A549 (cell line): ENCODE data around the gene SYNJ1. TPM values are rescaled to one million over a fixed set of nuclear protein-coding genes. Genes with fewer than 3 reads are reported as not detected.

Experiments
- ATAC-seq, 2 experiments: fragments of 200-7000 bp in 1 of 2; fragments of >200 bp in 1 of 2; cut with Nextera tagmentation in 1 of 2; cut with Tn5 transposase in 1 of 2; 3 replicates each; pipeline versions ENCODE4 v1.8.0 to v1.9.1; 2018 to 2020; ENCODE audit warnings: mild to moderate bottlenecking in 1 of 2, moderate library complexity in 1 of 2
- CTCF ChIA-PET: fragments of 300-600 bp; sonication (Branson Sonifier 250); formaldehyde crosslinking; extraction: SDS; loops from one replicate; lab custom pipeline; 2021; ENCODE audit warnings: antibody characterized with exemption, inconsistent platforms; lab: Yijun Ruan, JAX
- POLR2A ChIA-PET: fragments of 350-600 bp; formaldehyde crosslinking; extraction: SDS; loops from one replicate; lab custom pipeline; 2021; ENCODE audit warnings: antibody characterized with exemption, inconsistent platforms; lab: Yijun Ruan, JAX
- DNase-seq, 2 experiments: peaks; one replicate each; pipeline versions ENCODE4 v3.0.0 to v3.0.0-alpha.2; 2011 to 2016; ENCODE audit warnings: low read depth in 1 of 2, low spot score in 1 of 2
- FAIRE-seq: peaks from 2 replicates; lab custom pipeline; 2011; peaks lifted over from hg19 to GRCh38; lab: Jason Lieb, UNC
- H3K27ac ChIP-seq, 2 experiments: fragments of >200 bp; sonication (Bioruptor Twin); formaldehyde crosslinking; 3 replicates each; pipeline ENCODE4 v1.5.1; 2016 to 2017
- H3K4me1 ChIP-seq: fragments of >200 bp; sonication (Bioruptor Twin); formaldehyde crosslinking; 3 replicates; pipeline ENCODE4 v1.6.1; 2016
- H3K4me2 ChIP-seq: fragments of >200 bp; sonication (Bioruptor Twin); formaldehyde crosslinking; 3 replicates; pipeline ENCODE4 v1.6.1; 2016
- H3K4me3 ChIP-seq: fragments of >200 bp; sonication (Bioruptor Twin); formaldehyde crosslinking; 3 replicates; pipeline ENCODE4 v1.5.1; 2016
- H3K9me3 ChIP-seq: fragments of >200 bp; sonication (Bioruptor Twin); formaldehyde crosslinking; 3 replicates; pipeline ENCODE4 v1.6.1; 2016
- CHD4 ChIP-seq: fragments of 200-600 bp; sonication (generic); IDR thresholded peaks from 2 replicates; pipeline ENCODE4 v1.6.1; 2016; ENCODE audit warnings: antibody characterized with exemption, mild to moderate bottlenecking, borderline replicate concordance
- EHF ChIP-seq: fragments of 250-450 bp; sonication (Bioruptor Pico); IDR thresholded peaks from 2 replicates; pipeline ENCODE4 v1.5.0; 2020; ENCODE audit warnings: mild to moderate bottlenecking
- EP300 ChIP-seq, 2 experiments: fragments of >200 bp; sonication (Bioruptor Twin); formaldehyde crosslinking; IDR thresholded peaks; 2 replicates in 1 of 2; 3 replicates in 1 of 2; pipeline ENCODE4 v1.6.1; 2016 to 2017
- GATA3 ChIP-seq: IDR thresholded peaks from 2 replicates; pipeline ENCODE4 v1.6.1; 2012; ENCODE audit warnings: borderline replicate concordance
- HEYL ChIP-seq: fragments of 250-450 bp; sonication (Bioruptor Pico); IDR thresholded peaks from 2 replicates; pipeline ENCODE4 v1.8.0; 2021; ENCODE audit warnings: mild to moderate bottlenecking, moderate library complexity
- HOXA7 ChIP-seq: fragments of 250-450 bp; sonication (Bioruptor Pico); IDR thresholded peaks from 2 replicates; pipeline ENCODE4 v1.5.0; 2020; ENCODE audit warnings: mild to moderate bottlenecking, moderate library complexity
- HOXB13 ChIP-seq: fragments of 250-450 bp; sonication (Bioruptor Pico); IDR thresholded peaks from 2 replicates; pipeline ENCODE4 v1.5.0; 2020; ENCODE audit warnings: low read depth, mild to moderate bottlenecking, moderate library complexity
- JUNB ChIP-seq: fragments of >200 bp; sonication (Bioruptor Twin); formaldehyde crosslinking; IDR thresholded peaks from 2 replicates; pipeline ENCODE4 v1.6.1; 2016
- KDM1A ChIP-seq: fragments of 200-600 bp; sonication (generic); IDR thresholded peaks from 2 replicates; pipeline ENCODE4 v1.6.1; 2016; ENCODE audit warnings: low read depth, mild to moderate bottlenecking
- MYC ChIP-seq: IDR thresholded peaks from 2 replicates; pipeline ENCODE4 v1.6.1; 2012; ENCODE audit warnings: mild to moderate bottlenecking, inconsistent platforms, low read length, improper control_type of control experiment, borderline replicate concordance
- NPAS2 ChIP-seq: fragments of 250-450 bp; sonication (Bioruptor Pico); IDR thresholded peaks from 2 replicates; pipeline ENCODE4 v1.8.0; 2022; ENCODE audit warnings: mild to moderate bottlenecking, moderate library complexity, borderline replicate concordance
- RAD21 ChIP-seq, 2 experiments: fragments of >200 bp in 1 of 2; sonication (Bioruptor Twin) in 1 of 2; formaldehyde crosslinking in 1 of 2; IDR thresholded peaks in 1 of 2; conservative IDR thresholded peaks in 1 of 2; 2 replicates in 1 of 2; 3 replicates in 1 of 2; pipeline ENCODE4 v1.6.1; 2012 to 2018; ENCODE audit warnings: inconsistent platforms in 1 of 2
- SMC3 ChIP-seq: fragments of >200 bp; sonication (Bioruptor Twin); formaldehyde crosslinking; IDR thresholded peaks from 3 replicates; pipeline ENCODE4 v1.6.1; 2018; ENCODE audit warnings: inconsistent platforms
- TFCP2L1 ChIP-seq: fragments of 250-450 bp; sonication (Bioruptor Pico); IDR thresholded peaks from 2 replicates; pipeline ENCODE4 v1.5.0; 2021; ENCODE audit warnings: mild to moderate bottlenecking
- ZC3H11A ChIP-seq: fragments of 450-650 bp; IDR thresholded peaks from 2 replicates; pipeline ENCODE4 v1.6.1; 2014; ENCODE audit warnings: antibody characterized with exemption, mild to moderate bottlenecking
- ZFP36 ChIP-seq: fragments of 450-650 bp; IDR thresholded peaks from 2 replicates; pipeline ENCODE4 v1.6.1; 2014; ENCODE audit warnings: borderline replicate concordance; ENCODE audit not compliant: partially characterized antibody
- ZNF302 ChIP-seq: fragments of 250-450 bp; sonication (Bioruptor Pico); IDR thresholded peaks from 2 replicates; pipeline ENCODE4 v1.9.0; 2021; ENCODE audit warnings: inconsistent platforms, mild to moderate bottlenecking, moderate library complexity
- ZSCAN20 ChIP-seq: fragments of 250-450 bp; sonication (Bioruptor Pico); IDR thresholded peaks from 2 replicates; pipeline ENCODE4 v1.8.0; 2022; ENCODE audit warnings: mild to moderate bottlenecking, moderate library complexity
- WGBS: methylation state at CpG from one replicate; pipeline ENCODE4 v1.1.6; 2017; ENCODE audit errors: missing lambda C conversion rate; 5-methylcytosine and 5-hydroxymethylcytosine counted together
- polyA plus RNA-seq, 4 experiments: library from polyadenylated mRNA; depleted of rRNA in 3 of 4; stranded (reverse); fragments of >200 nt; fragmentation: RNase III in 1 of 4; extraction: RNeasy Plus Mini Kit Qiagen cat#74134 plus additional on column Dnase treatment in 1 of 4; gene quantifications; 2 replicates in 3 of 4; 3 replicates in 1 of 4; pipeline ENCODE4 v1.2.3, GENCODE V29; 2011 to 2017
- TF ChIP-seq, protein P1 (sequence below): fragments of >200 bp; sonication (Bioruptor Twin); formaldehyde crosslinking; IDR thresholded peaks from 3 replicates; pipeline ENCODE4 v1.5.1; 2016
- TF ChIP-seq, protein P2 (sequence below): fragments of >200 bp; sonication (Bioruptor Twin); formaldehyde crosslinking; IDR thresholded peaks from 2 replicates; pipeline ENCODE4 v1.6.1; 2016

The SYNJ1 gene
- polyA plus RNA-seq, 2 of the 4 experiments (the other 2 are of a cell fraction): 2.3 to 3.8 TPM

GRCh38 chr21:32653326-32653901 lies 74.4 kb downstream of the SYNJ1 start:
- 73% methylated on average over 2 of the region's 2 CpGs for WGBS
- H3K27ac ChIP-seq: no peak overlapping the region
- H3K9me3 ChIP-seq: no peaks in the 10 kb centered on the region
- DNase-seq: peak; percentile 9 to 19
- no peak for FAIRE-seq
- no peak overlapping the region for H3K4me3 ChIP-seq
- no peak overlapping the region for H3K4me2 ChIP-seq
- CTCF ChIA-PET: interaction anchor here (0.5 to 1.4 kb wide), 7 partner anchors 9 to 884 kb away, joined by 3 to 5 read pairs (median 4); no protein-coding TSS in a partner anchor
- TF ChIP-seq, protein P1, sequence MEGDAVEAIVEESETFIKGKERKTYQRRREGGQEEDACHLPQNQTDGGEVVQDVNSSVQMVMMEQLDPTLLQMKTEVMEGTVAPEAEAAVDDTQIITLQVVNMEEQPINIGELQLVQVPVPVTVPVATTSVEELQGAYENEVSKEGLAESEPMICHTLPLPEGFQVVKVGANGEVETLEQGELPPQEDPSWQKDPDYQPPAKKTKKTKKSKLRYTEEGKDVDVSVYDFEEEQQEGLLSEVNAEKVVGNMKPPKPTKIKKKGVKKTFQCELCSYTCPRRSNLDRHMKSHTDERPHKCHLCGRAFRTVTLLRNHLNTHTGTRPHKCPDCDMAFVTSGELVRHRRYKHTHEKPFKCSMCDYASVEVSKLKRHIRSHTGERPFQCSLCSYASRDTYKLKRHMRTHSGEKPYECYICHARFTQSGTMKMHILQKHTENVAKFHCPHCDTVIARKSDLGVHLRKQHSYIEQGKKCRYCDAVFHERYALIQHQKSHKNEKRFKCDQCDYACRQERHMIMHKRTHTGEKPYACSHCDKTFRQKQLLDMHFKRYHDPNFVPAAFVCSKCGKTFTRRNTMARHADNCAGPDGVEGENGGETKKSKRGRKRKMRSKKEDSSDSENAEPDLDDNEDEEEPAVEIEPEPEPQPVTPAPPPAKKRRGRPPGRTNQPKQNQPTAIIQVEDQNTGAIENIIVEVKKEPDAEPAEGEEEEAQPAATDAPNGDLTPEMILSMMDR: peak; percentile 55
- TF ChIP-seq KDM1A (no peak), HOXA7 (CRISPR knock-in tag) (no peak), RAD21 (conservative IDR thresholded peaks at IDR 0.05 in 1 of 2, IDR thresholded peaks at IDR 0.05 in 1 of 2) (peak; percentile 56 to 63), SMC3 (peak; percentile 35; the same call in 1 of the 3 replicates), JUNB (no peak), ZSCAN20 (CRISPR knock-in tag) (no peak)
- H3K4me1 ChIP-seq: no peaks in the 10 kb centered on the region
- peak; percentile 74 to 80; a peak in 4 of 6 replicates for ATAC-seq
- POLR2A ChIA-PET: no interaction called here

GRCh38 chr21:32648165-32648564 lies 79.6 kb downstream of the SYNJ1 start:
- TF ChIP-seq GATA3 (no peak), MYC (no peak), NPAS2 (CRISPR knock-in tag) (no peak), ZNF302 (no peak), EHF (CRISPR knock-in tag) (no peak), HOXB13 (no peak), ZC3H11A (no peak), ZSCAN20 (CRISPR knock-in tag) (no peak), HEYL (CRISPR knock-in tag) (no peak), RAD21 (conservative IDR thresholded peaks at IDR 0.05 in 1 of 2, IDR thresholded peaks at IDR 0.05 in 1 of 2) (no peak), ZFP36 (no peak), TFCP2L1 (no peak), EP300 (IDR thresholded peaks at IDR 0.05) (no peak)
- H3K4me2 ChIP-seq: no peak overlapping the region
- CTCF ChIA-PET: no interaction called here
- FAIRE-seq (no peak), DNase-seq (no peak), ATAC-seq (no peak)
- no peak overlapping the region for H3K27ac ChIP-seq
- H3K4me3 ChIP-seq: no peak overlapping the region
- POLR2A ChIA-PET: no interaction called here
- no peaks in the 10 kb centered on the region for H3K4me1 ChIP-seq
- H3K9me3 ChIP-seq: no peaks in the 10 kb centered on the region

GRCh38 chr21:32645261-32646182 lies 82.3 kb downstream of the SYNJ1 start:
- no peak for ATAC-seq
- no peaks in the 10 kb centered on the region for H3K9me3 ChIP-seq
- POLR2A ChIA-PET: no interaction called here
- DNase-seq: no peak
- no peak for FAIRE-seq
- TF ChIP-seq, protein P2, sequence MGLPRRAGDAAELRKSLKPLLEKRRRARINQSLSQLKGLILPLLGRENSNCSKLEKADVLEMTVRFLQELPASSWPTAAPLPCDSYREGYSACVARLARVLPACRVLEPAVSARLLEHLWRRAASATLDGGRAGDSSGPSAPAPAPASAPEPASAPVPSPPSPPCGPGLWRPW: no peak
- no peak for TF ChIP-seq CHD4
- no peak for TF ChIP-seq EHF (CRISPR knock-in tag)
- no peak for TF ChIP-seq ZSCAN20 (CRISPR knock-in tag)
- no peak overlapping the region for H3K4me3 ChIP-seq
- 91% methylated on average over 19 of the region's 19 CpGs for WGBS
- no peak overlapping the region for H3K27ac ChIP-seq
- CTCF ChIA-PET: interaction anchor here (1.3 kb wide), 1 partner anchor 83 kb away, joined by 3 read pairs; no protein-coding TSS in a partner anchor
- H3K4me2 ChIP-seq: no peak overlapping the region
- no peaks in the 10 kb centered on the region for H3K4me1 ChIP-seq
